ENCODE results near the gene MTAP.

DNA sequence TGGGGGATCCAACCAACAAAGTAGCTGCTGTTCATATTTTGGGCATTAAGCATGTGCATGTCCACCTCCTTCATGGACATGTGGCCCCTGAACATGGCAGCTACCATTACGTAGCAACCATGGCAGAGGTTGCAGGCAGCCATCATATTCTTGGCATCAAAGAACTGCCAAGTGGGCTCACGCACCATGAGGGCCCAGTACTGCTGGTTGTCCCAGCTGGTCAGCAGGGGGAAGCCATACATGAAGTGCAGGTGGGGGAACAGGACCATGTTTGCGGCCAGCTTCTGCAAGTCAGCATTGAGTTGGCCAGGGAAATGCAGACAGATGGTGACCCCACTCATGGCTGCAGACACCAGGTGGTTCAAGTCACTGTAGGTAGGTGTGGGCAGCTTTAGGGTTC is 9.5 kb downstream of the MTAP start:
- TF ChIP-seq, protein P1, sequence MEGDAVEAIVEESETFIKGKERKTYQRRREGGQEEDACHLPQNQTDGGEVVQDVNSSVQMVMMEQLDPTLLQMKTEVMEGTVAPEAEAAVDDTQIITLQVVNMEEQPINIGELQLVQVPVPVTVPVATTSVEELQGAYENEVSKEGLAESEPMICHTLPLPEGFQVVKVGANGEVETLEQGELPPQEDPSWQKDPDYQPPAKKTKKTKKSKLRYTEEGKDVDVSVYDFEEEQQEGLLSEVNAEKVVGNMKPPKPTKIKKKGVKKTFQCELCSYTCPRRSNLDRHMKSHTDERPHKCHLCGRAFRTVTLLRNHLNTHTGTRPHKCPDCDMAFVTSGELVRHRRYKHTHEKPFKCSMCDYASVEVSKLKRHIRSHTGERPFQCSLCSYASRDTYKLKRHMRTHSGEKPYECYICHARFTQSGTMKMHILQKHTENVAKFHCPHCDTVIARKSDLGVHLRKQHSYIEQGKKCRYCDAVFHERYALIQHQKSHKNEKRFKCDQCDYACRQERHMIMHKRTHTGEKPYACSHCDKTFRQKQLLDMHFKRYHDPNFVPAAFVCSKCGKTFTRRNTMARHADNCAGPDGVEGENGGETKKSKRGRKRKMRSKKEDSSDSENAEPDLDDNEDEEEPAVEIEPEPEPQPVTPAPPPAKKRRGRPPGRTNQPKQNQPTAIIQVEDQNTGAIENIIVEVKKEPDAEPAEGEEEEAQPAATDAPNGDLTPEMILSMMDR (IDR thresholded peaks at IDR 0.05; ENCODE audit: insufficient read depth, low read depth, low read length) = no peak
- no peak for TF ChIP-seq EZH2 (IDR thresholded peaks at IDR 0.05; ENCODE audit: insufficient read depth, low read length)
